Cerebellar cortex (tissue), 1 donor: Measurements from ENCODE around the gene THAP4.

Source experiments
- DNase-seq: peaks from one replicate; pipeline ENCODE4 v3.0.0-alpha.2; 2015; ENCODE audit warnings: low spot score

Gene THAP4

GRCh38 chr2:241638940-241639339 is 2.0 kb upstream of the THAP4 start:
- no peak for DNase-seq

DNA sequence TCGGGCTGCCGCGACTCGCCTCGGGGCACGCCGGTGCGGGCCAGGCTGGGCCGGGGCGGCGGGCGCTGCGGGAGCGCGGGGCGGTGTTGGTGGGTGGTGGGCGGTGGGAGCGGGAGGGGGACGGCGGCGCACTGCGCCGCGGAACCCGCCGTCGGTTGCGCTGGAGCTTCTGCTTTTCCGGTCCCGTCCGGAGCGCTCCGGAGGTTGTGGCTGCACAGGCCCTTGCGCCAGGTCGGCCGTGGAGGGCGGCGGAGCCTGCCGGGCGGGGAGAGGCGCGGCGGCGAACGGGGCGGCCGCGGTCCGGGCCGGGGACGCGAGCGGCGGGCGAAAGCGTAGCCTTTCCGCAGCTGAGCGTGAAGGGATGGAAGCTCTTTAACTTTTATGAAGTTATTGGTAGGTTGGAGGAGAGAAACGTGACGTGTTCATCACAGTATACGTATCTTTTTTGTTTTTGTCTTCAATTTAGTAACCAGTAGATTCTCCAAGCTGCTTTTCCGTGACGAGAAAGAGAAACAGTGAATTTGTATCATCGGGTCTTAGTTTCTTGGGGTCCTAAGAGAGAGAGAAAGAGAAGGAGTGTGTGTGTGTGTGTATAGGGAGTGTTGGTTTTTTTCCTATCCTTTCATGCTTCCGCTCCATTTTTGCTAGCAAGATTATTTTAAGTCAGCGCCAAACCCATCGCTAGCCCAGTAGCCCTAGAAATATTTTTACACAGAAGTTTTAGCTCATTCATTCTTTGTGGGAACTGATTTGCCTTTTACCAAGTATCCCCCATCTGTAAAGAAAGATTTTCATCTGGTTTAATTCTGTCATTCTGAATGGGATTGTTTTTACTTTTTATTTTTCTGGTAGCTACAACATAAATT is 1.1 kb upstream of the THAP4 start:
- no peak for DNase-seq

DNA sequence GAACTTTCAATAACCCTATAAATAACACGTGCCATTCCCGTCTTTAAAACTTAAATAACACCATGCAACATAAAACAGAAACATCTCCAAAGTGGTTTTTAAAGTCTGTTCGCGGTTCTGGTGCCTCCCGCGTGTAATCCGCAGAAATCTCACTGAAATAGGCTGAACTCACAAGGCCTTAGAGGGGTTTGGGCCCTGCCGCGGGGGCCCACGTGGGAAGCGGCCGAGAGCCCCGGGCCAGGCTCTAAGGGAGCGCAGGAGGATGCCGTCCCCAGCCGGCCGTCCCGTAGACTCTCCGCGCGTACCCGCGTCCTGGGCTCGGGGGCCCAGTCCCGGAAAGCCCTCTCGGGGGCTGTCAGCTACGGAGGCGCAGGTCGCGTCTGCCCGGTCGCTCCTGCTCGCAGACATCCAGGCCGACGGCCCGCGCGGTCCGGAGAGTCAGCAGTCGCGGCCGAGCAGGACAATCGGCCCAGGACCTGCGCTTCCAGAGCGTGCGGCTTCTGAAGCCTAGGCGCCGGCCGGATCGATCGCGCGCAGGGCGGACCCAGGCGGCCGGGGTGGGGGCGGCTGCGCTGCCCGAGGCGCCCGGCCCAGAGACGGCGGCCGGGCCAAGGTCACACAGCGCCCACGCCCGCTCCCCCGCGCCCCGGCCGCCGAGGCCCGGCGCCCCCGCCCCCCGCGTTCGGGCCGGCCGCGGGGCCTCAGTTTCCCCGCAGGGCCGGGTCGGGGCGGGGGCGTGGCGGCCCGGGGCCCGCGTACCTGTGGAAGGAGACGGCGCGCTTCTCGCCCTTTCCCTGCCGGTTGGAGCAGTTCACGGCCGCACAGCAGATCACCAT is 558 bp downstream of the THAP4 start:
- no peak for DNase-seq

GRCh38 chr2:241635756-241636155 is 1.2 kb downstream of the THAP4 start:
- DNase-seq, result no peak

- no peak for DNase-seq
These were observed 3.4 kb downstream of the THAP4 start for GRCh38 chr2:241633561-241633960.

DNA sequence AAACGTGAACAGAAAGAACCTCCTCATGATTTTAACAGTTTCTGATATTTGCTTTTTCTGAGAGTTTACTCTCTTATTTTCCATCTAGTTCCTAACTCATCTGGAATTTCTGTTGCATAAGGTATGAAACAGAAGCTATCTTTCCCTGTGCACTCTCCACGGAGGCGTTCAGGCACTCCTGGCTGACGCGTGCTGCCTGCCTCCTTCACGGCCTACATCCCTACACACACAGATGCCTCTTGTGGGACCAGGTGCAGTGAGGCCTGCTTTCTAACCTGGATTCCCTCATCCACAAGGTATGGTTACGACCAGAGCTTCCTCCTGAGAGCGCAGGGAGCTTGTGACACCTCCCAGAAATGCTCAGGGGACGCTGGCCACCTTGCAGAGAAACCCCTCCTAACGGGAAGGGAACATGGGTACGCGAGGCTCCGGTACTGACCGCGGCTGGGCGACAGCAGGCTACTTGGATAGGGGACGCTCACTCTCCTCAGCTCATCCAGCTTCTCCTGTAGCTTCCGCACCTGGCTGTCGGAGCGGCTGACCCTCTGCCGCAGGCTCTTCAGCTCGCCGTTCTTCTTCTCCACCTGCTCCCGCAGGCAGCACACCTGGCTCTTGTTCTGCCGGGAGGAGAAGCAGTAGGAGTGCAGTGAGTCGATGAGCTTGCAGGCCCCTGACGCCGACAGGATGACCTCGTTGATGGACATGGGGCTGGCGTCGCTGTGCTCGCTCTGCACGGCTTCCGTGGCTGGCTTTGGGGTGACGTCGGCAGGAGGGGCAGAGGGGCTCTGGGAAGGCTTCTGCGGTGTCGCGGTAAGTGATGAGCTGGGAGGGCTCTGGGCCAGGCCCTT is 4.3 kb downstream of the THAP4 start:
- no peak for DNase-seq

DNA sequence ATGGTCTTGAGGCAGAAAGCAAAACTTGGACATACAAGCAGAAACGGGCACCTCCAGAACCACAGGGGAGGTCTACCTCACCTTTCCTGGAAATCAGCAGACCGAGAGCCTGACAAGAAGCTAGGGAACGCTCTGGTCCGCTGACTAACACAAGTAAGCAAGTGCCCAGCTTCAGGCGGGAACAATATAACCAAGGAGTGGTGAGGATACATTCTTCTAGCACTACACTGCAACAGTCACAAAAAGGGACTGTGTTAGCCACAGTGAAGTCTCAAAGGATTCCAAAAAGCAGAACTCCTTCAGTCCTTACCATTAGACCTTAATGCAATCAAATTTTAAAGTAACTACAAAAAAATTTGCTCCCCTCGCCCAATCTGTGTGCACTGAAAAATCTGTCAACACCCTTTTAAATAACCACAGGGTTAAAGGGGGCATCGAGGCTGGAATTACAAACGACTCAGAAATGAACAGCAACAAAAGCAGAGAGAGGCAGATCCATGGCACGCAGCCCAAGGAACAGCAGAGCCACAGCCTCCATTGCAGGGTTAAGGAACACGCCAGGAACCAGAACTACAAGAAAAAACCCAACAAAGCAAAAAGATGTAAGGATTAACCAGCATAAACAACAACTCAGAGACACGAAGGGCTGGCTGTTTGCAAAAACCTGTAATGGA is 7.1 kb downstream of the THAP4 start:
- no peak for DNase-seq

- no peak for DNase-seq
These were observed 9.3 kb downstream of the THAP4 start for GRCh38 chr2:241627675-241628074.

- no peak for DNase-seq
These were observed 16.6 kb downstream of the THAP4 start for GRCh38 chr2:241620419-241620769.

- no peak for DNase-seq
These were observed 17.1 kb downstream of the THAP4 start for GRCh38 chr2:241619597-241620418.

GRCh38 chr2:241618829-241619228 is 18.1 kb downstream of the THAP4 start:
- no peak for DNase-seq

GRCh38 chr2:241618296-241618805 is 18.6 kb downstream of the THAP4 start:
- no peak for DNase-seq

GRCh38 chr2:241617431-241618154 is 19.4 kb downstream of the THAP4 start:
- DNase-seq, result peak; percentile 83

- DNase-seq, result no peak
These were observed 20.5 kb downstream of the THAP4 start for GRCh38 chr2:241616168-241617125.

DNA sequence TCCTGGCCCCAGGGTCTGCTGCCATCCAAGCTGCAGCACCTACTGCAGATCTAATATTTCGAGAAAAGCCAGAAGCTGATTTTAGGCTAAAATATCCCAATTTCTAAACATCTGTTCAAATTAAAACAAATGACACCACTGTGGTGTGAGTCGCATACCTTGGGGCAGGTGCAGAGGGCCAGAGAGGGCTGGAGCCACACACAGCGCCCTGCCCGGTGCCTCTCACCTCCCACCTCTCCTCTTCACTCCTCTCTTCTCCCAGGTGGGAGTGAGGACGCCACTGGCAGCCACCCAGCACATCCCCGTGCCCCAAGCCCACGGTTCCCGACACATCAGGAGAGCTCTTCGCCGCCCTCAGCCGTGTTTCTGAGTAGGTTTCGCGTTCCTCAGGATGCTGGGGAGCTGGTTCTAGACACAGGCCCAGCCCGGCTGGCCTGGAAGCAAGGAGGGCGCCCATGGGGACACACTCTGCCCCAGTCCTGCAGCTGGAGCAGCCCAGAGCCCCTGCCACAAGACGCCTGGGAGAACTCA is 21.4 kb downstream of the THAP4 start:
- DNase-seq, result no peak

DNA sequence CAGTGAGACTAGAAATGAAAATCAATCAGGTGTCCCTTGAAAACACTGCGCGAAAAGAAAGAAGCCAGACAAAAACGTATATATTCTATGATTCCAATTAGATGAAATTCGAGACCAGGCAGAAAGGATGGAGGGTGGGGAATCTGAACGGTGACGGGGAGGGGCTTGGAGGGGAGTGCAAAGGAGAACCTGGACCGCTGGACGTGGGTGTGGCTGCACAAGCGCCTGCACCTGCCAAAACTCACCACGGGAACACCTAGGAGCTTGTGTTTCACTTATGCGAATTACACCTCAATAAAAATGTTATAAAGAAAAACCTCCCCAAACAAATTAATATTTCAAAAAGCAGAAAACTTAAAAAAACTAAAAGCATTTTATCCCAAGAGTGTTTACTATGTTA is 21.9 kb downstream of the THAP4 start:
- no peak for DNase-seq

DNA sequence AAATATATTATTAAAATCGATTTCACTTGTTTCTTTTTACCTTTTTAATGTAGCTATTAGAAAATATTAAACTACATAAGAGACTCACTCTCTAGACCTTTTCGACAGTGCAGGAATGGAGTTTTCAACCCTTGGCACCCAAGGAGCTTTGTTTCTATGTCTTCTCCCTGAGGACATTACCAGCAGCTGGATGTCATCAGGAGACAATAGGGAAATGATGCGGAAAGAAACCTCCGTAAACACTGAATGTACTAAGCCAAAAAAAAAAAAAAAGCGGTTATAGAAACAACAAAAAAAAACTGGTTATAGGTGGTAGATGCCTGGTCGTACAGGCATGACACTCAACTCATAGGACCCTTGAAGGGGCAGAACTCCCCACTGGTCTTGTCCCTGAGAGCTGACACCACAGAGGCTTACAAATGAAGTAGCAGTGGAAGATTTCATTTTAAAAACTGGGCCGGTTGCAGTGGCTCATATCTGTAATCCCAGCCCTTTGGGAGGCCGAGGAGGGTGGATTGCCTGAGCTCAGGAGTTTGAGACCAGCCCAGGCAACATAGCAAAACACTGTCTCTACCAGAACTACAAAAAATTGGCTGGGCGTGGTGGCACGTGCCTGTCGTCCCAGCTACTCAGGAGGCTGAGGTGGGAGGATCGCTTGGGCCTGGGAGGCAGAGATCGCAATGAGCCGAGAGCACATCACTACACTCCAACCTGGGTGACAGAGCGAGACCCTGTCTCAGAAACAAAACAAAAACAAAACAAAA is 23.8 kb downstream of the THAP4 start:
- DNase-seq, result no peak
